ENCODE measurements around the gene MLF2. TPM values are rescaled to one million over a fixed set of nuclear protein-coding genes. Genes with fewer than 3 reads are reported as not detected.

MLF2 gene
- total and polyA plus RNA-seq, 9 of the 15 experiments (the other 6 are each of a cell fraction or from before 2014, with no cell fraction given), result 11.4 to 190 (median 139) TPM

DNA sequence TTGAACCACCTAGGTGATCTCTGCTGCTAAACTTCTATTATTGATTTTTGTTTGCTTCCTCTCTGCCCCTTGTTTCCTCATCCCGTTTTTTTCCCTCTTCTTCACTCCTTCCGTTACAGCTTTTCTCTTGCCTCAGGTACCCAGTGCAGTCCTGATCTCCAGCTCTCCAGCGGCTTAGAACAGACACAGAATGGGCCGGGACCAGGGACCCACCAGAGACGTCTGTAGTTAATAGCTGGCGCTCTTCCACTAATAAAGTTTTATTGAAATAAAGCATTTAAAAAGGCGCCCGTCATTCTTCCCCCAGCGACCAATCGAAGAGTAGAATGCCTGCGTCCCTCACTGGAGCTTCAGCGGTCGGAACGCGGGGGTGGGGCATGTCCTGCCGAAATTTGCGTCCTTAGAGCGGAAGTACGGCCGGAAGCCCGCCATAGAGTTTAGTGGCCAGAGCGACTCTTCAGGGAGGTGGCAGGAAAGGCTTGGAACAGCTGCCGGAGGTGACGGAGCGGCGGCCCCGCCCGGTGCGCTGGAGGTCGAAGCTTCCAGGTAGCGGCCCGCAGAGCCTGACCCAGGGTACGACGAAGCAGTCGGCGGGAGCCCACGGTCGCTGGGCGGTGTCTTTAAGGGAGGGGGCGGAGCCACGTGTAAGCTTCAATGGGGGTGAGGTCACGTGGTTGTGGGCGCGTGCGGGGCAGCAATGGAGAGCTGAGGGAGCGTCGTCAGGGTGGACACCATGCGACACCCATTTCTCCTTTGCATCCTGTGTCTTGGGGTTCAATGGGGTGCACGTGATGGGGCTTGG lies 29.1 kb downstream of the MLF2 start, which contains the start of gene COPS7A (continued):
- TF ChIP-seq, protein P1, sequence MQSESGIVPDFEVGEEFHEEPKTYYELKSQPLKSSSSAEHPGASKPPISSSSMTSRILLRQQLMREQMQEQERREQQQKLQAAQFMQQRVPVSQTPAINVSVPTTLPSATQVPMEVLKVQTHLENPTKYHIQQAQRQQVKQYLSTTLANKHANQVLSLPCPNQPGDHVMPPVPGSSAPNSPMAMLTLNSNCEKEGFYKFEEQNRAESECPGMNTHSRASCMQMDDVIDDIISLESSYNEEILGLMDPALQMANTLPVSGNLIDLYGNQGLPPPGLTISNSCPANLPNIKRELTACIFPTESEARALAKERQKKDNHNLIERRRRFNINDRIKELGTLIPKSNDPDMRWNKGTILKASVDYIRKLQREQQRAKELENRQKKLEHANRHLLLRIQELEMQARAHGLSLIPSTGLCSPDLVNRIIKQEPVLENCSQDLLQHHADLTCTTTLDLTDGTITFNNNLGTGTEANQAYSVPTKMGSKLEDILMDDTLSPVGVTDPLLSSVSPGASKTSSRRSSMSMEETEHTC (IDR thresholded peaks at IDR 0.05), result peak; percentile 81; the same call in 1 of the 2 replicates
- TF ChIP-seq RFX5 (IDR thresholded peaks at IDR 0.05; ENCODE audit: low read depth, low read length) (no peak), ZNF57 (CRISPR knock-in tag; IDR thresholded peaks at IDR 0.05) (no peak), TAF9B (IDR thresholded peaks at IDR 0.05; ENCODE audit: partially characterized antibody) (peak; percentile 76), ZKSCAN1 (IDR thresholded peaks at IDR 0.05; ENCODE audit: low read depth, low read length) (peak; percentile 68; the same call in 1 of the 2 replicates), KDM2B (CRISPR knock-in tag; IDR thresholded peaks at IDR 0.05) (no peak), EZH2 (IDR thresholded peaks at IDR 0.05; ENCODE audit: borderline replicate concordance, low read depth, low read length) (no peak), TBL1XR1 (IDR thresholded peaks at IDR 0.05; ENCODE audit: low read length in 2 of 2) (peak in 1 of 2 experiments; percentile 50; a peak in 1 of 4 replicates), GTF2E2 (tag; IDR thresholded peaks at IDR 0.05) (peak; percentile 75; the same call in 1 of the 2 replicates), MTA2 (IDR thresholded peaks at IDR 0.05; ENCODE audit: low read depth) (no peak)
- TF ChIP-seq, protein P2, sequence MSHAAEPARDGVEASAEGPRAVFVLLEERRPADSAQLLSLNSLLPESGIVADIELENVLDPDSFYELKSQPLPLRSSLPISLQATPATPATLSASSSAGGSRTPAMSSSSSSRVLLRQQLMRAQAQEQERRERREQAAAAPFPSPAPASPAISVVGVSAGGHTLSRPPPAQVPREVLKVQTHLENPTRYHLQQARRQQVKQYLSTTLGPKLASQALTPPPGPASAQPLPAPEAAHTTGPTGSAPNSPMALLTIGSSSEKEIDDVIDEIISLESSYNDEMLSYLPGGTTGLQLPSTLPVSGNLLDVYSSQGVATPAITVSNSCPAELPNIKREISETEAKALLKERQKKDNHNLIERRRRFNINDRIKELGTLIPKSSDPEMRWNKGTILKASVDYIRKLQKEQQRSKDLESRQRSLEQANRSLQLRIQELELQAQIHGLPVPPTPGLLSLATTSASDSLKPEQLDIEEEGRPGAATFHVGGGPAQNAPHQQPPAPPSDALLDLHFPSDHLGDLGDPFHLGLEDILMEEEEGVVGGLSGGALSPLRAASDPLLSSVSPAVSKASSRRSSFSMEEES (CRISPR knock-in tag; IDR thresholded peaks at IDR 0.05), result peak; percentile 98
- TF ChIP-seq, protein P3, sequence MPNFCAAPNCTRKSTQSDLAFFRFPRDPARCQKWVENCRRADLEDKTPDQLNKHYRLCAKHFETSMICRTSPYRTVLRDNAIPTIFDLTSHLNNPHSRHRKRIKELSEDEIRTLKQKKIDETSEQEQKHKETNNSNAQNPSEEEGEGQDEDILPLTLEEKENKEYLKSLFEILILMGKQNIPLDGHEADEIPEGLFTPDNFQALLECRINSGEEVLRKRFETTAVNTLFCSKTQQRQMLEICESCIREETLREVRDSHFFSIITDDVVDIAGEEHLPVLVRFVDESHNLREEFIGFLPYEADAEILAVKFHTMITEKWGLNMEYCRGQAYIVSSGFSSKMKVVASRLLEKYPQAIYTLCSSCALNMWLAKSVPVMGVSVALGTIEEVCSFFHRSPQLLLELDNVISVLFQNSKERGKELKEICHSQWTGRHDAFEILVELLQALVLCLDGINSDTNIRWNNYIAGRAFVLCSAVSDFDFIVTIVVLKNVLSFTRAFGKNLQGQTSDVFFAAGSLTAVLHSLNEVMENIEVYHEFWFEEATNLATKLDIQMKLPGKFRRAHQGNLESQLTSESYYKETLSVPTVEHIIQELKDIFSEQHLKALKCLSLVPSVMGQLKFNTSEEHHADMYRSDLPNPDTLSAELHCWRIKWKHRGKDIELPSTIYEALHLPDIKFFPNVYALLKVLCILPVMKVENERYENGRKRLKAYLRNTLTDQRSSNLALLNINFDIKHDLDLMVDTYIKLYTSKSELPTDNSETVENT (CRISPR knock-in tag; IDR thresholded peaks at IDR 0.05), result peak; percentile 33; the same call in 1 of the 2 replicates
- TF ChIP-seq, protein P4, sequence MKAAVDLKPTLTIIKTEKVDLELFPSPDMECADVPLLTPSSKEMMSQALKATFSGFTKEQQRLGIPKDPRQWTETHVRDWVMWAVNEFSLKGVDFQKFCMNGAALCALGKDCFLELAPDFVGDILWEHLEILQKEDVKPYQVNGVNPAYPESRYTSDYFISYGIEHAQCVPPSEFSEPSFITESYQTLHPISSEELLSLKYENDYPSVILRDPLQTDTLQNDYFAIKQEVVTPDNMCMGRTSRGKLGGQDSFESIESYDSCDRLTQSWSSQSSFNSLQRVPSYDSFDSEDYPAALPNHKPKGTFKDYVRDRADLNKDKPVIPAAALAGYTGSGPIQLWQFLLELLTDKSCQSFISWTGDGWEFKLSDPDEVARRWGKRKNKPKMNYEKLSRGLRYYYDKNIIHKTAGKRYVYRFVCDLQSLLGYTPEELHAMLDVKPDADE (conservative IDR thresholded peaks at IDR 0.05; ENCODE audit: control insufficient read depth, low read depth, low read length), result peak; percentile 78; the same call in 1 of the 2 replicates
- TF ChIP-seq, protein P5, sequence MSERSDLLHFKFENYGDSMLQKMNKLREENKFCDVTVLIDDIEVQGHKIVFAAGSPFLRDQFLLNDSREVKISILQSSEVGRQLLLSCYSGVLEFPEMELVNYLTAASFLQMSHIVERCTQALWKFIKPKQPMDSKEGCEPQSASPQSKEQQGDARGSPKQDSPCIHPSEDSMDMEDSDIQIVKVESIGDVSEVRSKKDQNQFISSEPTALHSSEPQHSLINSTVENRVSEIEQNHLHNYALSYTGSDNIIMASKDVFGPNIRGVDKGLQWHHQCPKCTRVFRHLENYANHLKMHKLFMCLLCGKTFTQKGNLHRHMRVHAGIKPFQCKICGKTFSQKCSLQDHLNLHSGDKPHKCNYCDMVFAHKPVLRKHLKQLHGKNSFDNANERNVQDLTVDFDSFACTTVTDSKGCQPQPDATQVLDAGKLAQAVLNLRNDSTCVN (CRISPR knock-in tag; IDR thresholded peaks at IDR 0.05), result 0 out of 2 replicates have a peak, but pooled peaks have one; percentile 21
- TF ChIP-seq, protein P6, sequence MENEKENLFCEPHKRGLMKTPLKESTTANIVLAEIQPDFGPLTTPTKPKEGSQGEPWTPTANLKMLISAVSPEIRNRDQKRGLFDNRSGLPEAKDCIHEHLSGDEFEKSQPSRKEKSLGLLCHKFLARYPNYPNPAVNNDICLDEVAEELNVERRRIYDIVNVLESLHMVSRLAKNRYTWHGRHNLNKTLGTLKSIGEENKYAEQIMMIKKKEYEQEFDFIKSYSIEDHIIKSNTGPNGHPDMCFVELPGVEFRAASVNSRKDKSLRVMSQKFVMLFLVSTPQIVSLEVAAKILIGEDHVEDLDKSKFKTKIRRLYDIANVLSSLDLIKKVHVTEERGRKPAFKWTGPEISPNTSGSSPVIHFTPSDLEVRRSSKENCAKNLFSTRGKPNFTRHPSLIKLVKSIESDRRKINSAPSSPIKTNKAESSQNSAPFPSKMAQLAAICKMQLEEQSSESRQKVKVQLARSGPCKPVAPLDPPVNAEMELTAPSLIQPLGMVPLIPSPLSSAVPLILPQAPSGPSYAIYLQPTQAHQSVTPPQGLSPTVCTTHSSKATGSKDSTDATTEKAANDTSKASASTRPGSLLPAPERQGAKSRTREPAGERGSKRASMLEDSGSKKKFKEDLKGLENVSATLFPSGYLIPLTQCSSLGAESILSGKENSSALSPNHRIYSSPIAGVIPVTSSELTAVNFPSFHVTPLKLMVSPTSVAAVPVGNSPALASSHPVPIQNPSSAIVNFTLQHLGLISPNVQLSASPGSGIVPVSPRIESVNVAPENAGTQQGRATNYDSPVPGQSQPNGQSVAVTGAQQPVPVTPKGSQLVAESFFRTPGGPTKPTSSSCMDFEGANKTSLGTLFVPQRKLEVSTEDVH (IDR thresholded peaks at IDR 0.05; ENCODE audit: low read depth, partially characterized antibody), result peak; percentile 88

All from K562 (cell line).